Measurements from ENCODE around the gene TNFAIP8. TPM values are rescaled to one million over a fixed set of nuclear protein-coding genes. Genes with fewer than 3 reads are reported as not detected.

TNFAIP8 gene
- total RNA-seq, 2 experiments from 2014 or later = 106 to 109 TPM

GRCh38 chr5:119343052-119343451 is 12.8 kb upstream of the TNFAIP8 start:
- no peak for ATAC-seq
- H3K27me3 Mint-ChIP-seq = no peaks in the 10 kb centered on the region
- DNase-seq = no peak
- H3K9me3 Mint-ChIP-seq (ENCODE audit: low read depth) = no peaks in the 10 kb centered on the region
- H3K27ac Mint-ChIP-seq = peak overlapping the region; percentile 95
- peaks cover 93% of the 10 kb centered on the region for H3K4me1 Mint-ChIP-seq
- peak overlapping the region; percentile 77 for H3K4me3 Mint-ChIP-seq
- CTCF ChIA-PET = interaction anchor here (0.9 to 14.1 kb wide), 7 partner anchors 16 to 355 kb away, joined by 3 to 160 read pairs (median 3); partner anchors contain the start of genes DTWD2 and TNFAIP8
- H3K36me3 Mint-ChIP-seq = peaks cover 44% of the 10 kb centered on the region

GRCh38 chr5:119343766-119344165 is 12.1 kb upstream of the TNFAIP8 start:
- Mint-ChIP-seq H3K4me3 (peak overlapping the region; percentile 45), H3K27me3 (no peaks in the 10 kb centered on the region), H3K4me1 (peaks cover 91% of the 10 kb centered on the region), H3K36me3 (peaks cover 47% of the 10 kb centered on the region), H3K9me3 (ENCODE audit: low read depth) (no peaks in the 10 kb centered on the region), H3K27ac (peak overlapping the region; percentile 95)
- peak; percentile 83 for DNase-seq
- ATAC-seq = peak; percentile 29
- CTCF ChIA-PET = interaction anchor here (0.9 to 14.1 kb wide), 6 partner anchors 16 to 356 kb away, joined by 3 to 160 read pairs (median 4); partner anchors contain the start of genes DTWD2 and TNFAIP8

GRCh38 chr5:119344231-119344630 is 11.6 kb upstream of the TNFAIP8 start:
- CTCF ChIA-PET = interaction anchor here (1.1 to 14.1 kb wide), 4 partner anchors 15 to 29 kb away, joined by 3 to 160 read pairs (median 54); partner anchors contain the start of gene TNFAIP8
- DNase-seq = no peak
- peak overlapping the region; percentile 95 for H3K27ac Mint-ChIP-seq
- H3K36me3 Mint-ChIP-seq = peaks cover 51% of the 10 kb centered on the region
- no peaks in the 10 kb centered on the region for H3K27me3 Mint-ChIP-seq
- H3K4me1 Mint-ChIP-seq = peaks cover 91% of the 10 kb centered on the region
- peak overlapping the region; percentile 45 for H3K4me3 Mint-ChIP-seq
- no peaks in the 10 kb centered on the region for H3K9me3 Mint-ChIP-seq (ENCODE audit: low read depth)
- ATAC-seq = no peak

- peaks cover 88% of the 10 kb centered on the region for H3K4me1 Mint-ChIP-seq
- H3K4me3 Mint-ChIP-seq = no peak overlapping the region
- no peaks in the 10 kb centered on the region for H3K9me3 Mint-ChIP-seq (ENCODE audit: low read depth)
- no peak for DNase-seq
- peaks cover 45% of the 10 kb centered on the region for H3K36me3 Mint-ChIP-seq
- ATAC-seq = no peak
- CTCF ChIA-PET = interaction anchor here (0.9 to 14.1 kb wide), 6 partner anchors 14 to 357 kb away, joined by 3 to 160 read pairs (median 4); partner anchors contain the start of genes DTWD2 and TNFAIP8
- no peaks in the 10 kb centered on the region for H3K27me3 Mint-ChIP-seq
- peak overlapping the region; percentile 62 for H3K27ac Mint-ChIP-seq
Observed at GRCh38 chr5:119345861-119346260, 10.0 kb upstream of the TNFAIP8 start.

- Mint-ChIP-seq H3K4me3 (no peak overlapping the region), H3K36me3 (peaks cover 45% of the 10 kb centered on the region)
- peak; percentile 2 for ATAC-seq
Observed at GRCh38 chr5:119346394-119346793, 9.4 kb upstream of the TNFAIP8 start.

GRCh38 chr5:119347574-119347973 is 8.2 kb upstream of the TNFAIP8 start:
- CTCF ChIA-PET = interaction anchor here (1.1 to 14.1 kb wide), 3 partner anchors 12 to 54 kb away, joined by 3 to 160 read pairs (median 4); partner anchors contain the start of gene TNFAIP8
- Mint-ChIP-seq H3K36me3 (peaks cover 47% of the 10 kb centered on the region), H3K9me3 (ENCODE audit: low read depth) (no peaks in the 10 kb centered on the region), H3K27ac (peak overlapping the region; percentile 35), H3K4me3 (no peak overlapping the region), H3K27me3 (no peaks in the 10 kb centered on the region), H3K4me1 (peaks cover 79% of the 10 kb centered on the region)
- ATAC-seq (no peak), DNase-seq (no peak)

More at GRCh38 chr5:119346394-119346793, 9.4 kb upstream of the TNFAIP8 start:
- no peaks in the 10 kb centered on the region for H3K9me3 Mint-ChIP-seq (ENCODE audit: low read depth)
- no peaks in the 10 kb centered on the region for H3K27me3 Mint-ChIP-seq
- peak overlapping the region; percentile 62 for H3K27ac Mint-ChIP-seq
- peaks cover 83% of the 10 kb centered on the region for H3K4me1 Mint-ChIP-seq
- CTCF ChIA-PET = interaction anchor here (0.8 to 14.1 kb wide), 10 partner anchors 8 to 358 kb away, joined by 3 to 160 read pairs (median 3); partner anchors contain the start of genes DTWD2 and TNFAIP8
- no peak for DNase-seq

GRCh38 chr5:119347991-119348390 is 7.8 kb upstream of the TNFAIP8 start:
- Mint-ChIP-seq H3K4me3 (no peak overlapping the region), H3K4me1 (peaks cover 79% of the 10 kb centered on the region), H3K27me3 (no peaks in the 10 kb centered on the region), H3K36me3 (peaks cover 51% of the 10 kb centered on the region), H3K27ac (no peak overlapping the region), H3K9me3 (ENCODE audit: low read depth) (no peaks in the 10 kb centered on the region)
- DNase-seq = no peak
- ATAC-seq = no peak
- CTCF ChIA-PET = interaction anchor here (14.1 kb wide), 1 partner anchor 11 kb away, joined by 160 read pairs; the partner anchor contains the start of gene TNFAIP8

GRCh38 chr5:119353213-119353612 is 2.6 kb upstream of the TNFAIP8 start:
- CTCF ChIA-PET = interaction anchor here (0.8 to 12.6 kb wide), 7 partner anchors 10 to 69 kb away, joined by 3 to 160 read pairs (median 3); no protein-coding TSS in a partner anchor
- Mint-ChIP-seq H3K9me3 (ENCODE audit: low read depth) (no peaks in the 10 kb centered on the region), H3K36me3 (peaks cover 31% of the 10 kb centered on the region), H3K4me1 (peaks cover 67% of the 10 kb centered on the region), H3K27ac (peak overlapping the region; percentile 86), H3K4me3 (peak overlapping the region; percentile 91), H3K27me3 (no peaks in the 10 kb centered on the region)
- DNase-seq (no peak), ATAC-seq (no peak)

- Mint-ChIP-seq H3K27me3 (no peaks in the 10 kb centered on the region), H3K4me3 (peak overlapping the region; percentile 91), H3K36me3 (peaks cover 28% of the 10 kb centered on the region), H3K4me1 (peaks cover 68% of the 10 kb centered on the region), H3K9me3 (ENCODE audit: low read depth) (no peaks in the 10 kb centered on the region), H3K27ac (peak overlapping the region; percentile 86)
- ATAC-seq = peak; percentile 74
- peak; percentile 78 for DNase-seq
- CTCF ChIA-PET = interaction anchor here (0.8 to 12.6 kb wide), 6 partner anchors 9 to 70 kb away, joined by 3 to 160 read pairs (median 3); no protein-coding TSS in a partner anchor
Observed at GRCh38 chr5:119353686-119354366, 2.0 kb upstream of the TNFAIP8 start.

GRCh38 chr5:119354537-119355243 is 1.1 kb upstream of the TNFAIP8 start:
- ATAC-seq (no peak), DNase-seq (no peak)
- peaks cover 24% of the 10 kb centered on the region for H3K36me3 Mint-ChIP-seq
- H3K4me1 Mint-ChIP-seq = peaks cover 72% of the 10 kb centered on the region
- H3K9me3 Mint-ChIP-seq (ENCODE audit: low read depth) = no peaks in the 10 kb centered on the region
- peak overlapping the region; percentile 90 for H3K27ac Mint-ChIP-seq
- H3K4me3 Mint-ChIP-seq = peak overlapping the region; percentile 91
- no peaks in the 10 kb centered on the region for H3K27me3 Mint-ChIP-seq
- CTCF ChIA-PET = interaction anchor here (1.0 to 12.6 kb wide), 6 partner anchors 9 to 39 kb away, joined by 3 to 160 read pairs (median 4); no protein-coding TSS in a partner anchor

- Mint-ChIP-seq H3K36me3 (peaks cover 24% of the 10 kb centered on the region), H3K4me3 (peak overlapping the region; percentile 91), H3K27ac (peak overlapping the region; percentile 90), H3K27me3 (no peaks in the 10 kb centered on the region), H3K9me3 (ENCODE audit: low read depth) (no peaks in the 10 kb centered on the region), H3K4me1 (peaks cover 73% of the 10 kb centered on the region)
- ATAC-seq (peak; percentile 49), DNase-seq (peak; percentile 65)
- CTCF ChIA-PET = interaction anchor here (0.8 to 12.6 kb wide), 5 partner anchors 12 to 128 kb away, joined by 3 to 160 read pairs (median 6); no protein-coding TSS in a partner anchor
Observed at GRCh38 chr5:119355244-119355638, 578 bp upstream of the TNFAIP8 start.

- Mint-ChIP-seq H3K27ac (peak overlapping the region; percentile 90), H3K4me1 (peaks cover 81% of the 10 kb centered on the region), H3K9me3 (ENCODE audit: low read depth) (no peaks in the 10 kb centered on the region), H3K36me3 (peaks cover 27% of the 10 kb centered on the region), H3K4me3 (peak overlapping the region; percentile 91), H3K27me3 (no peaks in the 10 kb centered on the region)
- DNase-seq (no peak), ATAC-seq (no peak)
- CTCF ChIA-PET = interaction anchor here (0.9 to 12.6 kb wide), 10 partner anchors 10 to 369 kb away, joined by 3 to 160 read pairs (median 6); partner anchors contain the start of gene DTWD2
Observed at GRCh38 chr5:119356612-119357188, 881 bp downstream of the TNFAIP8 start.

Data from activated CD8-positive, alpha-beta memory T cell treated with anti-CD3 and anti-CD28 coated beads, Interleukin-2, amount 10 ng/mL, durations not matched to agents 7 days and 5 days (primary cell).